BJ (cell line): ENCODE results near the gene MPRIP. TPM values are rescaled to one million over a fixed set of nuclear protein-coding genes. Genes with fewer than 3 reads are reported as not detected.

ENCODE experiments used
- CTCF ChIA-PET: fragments of 350-600 bp; formaldehyde crosslinking; extraction: SDS; loops from one replicate; lab custom pipeline; 2021; ENCODE audit warnings: antibody characterized with exemption, inconsistent platforms; lab: Yijun Ruan, JAX
- POLR2A ChIA-PET: fragments of 300-600 bp; sonication (Branson Sonifier 250); formaldehyde crosslinking; extraction: SDS; loops from one replicate; lab custom pipeline; 2021; ENCODE audit warnings: antibody characterized with exemption; lab: Charles Lee
- DNase-seq: peaks from one replicate; pipeline ENCODE4 v3.0.0-alpha.2; 2011; ENCODE audit warnings: low read depth
- H3K27me3 ChIP-seq: 2 replicates; pipeline ENCODE4 v1.6.0; 2011; ENCODE audit warnings: low read length; ENCODE audit not compliant: control insufficient read depth, insufficient read depth
- H3K36me3 ChIP-seq: 2 replicates; pipeline ENCODE4 v1.5.1; 2011; ENCODE audit warnings: low read length; ENCODE audit not compliant: control insufficient read depth, insufficient read depth
- H3K4me3 ChIP-seq: 2 replicates; pipeline ENCODE4 v1.5.1; 2011; ENCODE audit warnings: low read depth, mild to moderate bottlenecking, control low read depth, low read length
- polyA plus RNA-seq: library from polyadenylated mRNA; depleted of rRNA; stranded (reverse); fragments of >200 nt; gene quantifications from 2 replicates; pipeline ENCODE4 v1.2.3, GENCODE V29; 2011
- TF ChIP-seq, protein P1 (sequence below): IDR thresholded peaks from 2 replicates; pipeline ENCODE4 v1.5.1; 2011; ENCODE audit warnings: low read depth, mild to moderate bottlenecking, control low read depth, inconsistent platforms, low read length, moderate library complexity; ENCODE audit not compliant: insufficient read depth

Gene MPRIP
- polyA plus RNA-seq, 1 experiment, result 149 TPM

DNA sequence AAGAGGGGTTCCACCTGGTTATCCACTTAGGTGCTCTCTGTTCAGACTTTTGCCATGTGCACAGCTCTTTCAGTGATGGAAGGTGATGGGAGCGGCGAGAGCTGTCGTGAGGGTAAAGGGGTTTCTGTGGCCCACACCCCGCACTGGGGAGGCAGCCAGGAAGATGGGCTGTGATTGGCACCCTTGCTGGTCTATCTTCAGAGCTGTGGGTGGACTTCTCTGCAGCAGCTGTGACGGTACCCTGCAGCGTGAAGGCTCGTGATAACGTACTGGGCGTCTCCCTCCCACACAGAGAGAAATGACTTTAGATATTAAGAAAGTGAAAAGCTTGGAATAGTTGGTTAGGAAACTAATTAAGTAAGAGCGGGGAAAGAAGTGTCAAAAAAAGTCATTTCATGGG lies 45.8 kb downstream of the MPRIP start:
- CTCF ChIA-PET, result interaction anchor here (1.6 kb wide), 1 partner anchor 9 kb away, joined by 6 read pairs; no protein-coding TSS in a partner anchor
- TF ChIP-seq, protein P1, sequence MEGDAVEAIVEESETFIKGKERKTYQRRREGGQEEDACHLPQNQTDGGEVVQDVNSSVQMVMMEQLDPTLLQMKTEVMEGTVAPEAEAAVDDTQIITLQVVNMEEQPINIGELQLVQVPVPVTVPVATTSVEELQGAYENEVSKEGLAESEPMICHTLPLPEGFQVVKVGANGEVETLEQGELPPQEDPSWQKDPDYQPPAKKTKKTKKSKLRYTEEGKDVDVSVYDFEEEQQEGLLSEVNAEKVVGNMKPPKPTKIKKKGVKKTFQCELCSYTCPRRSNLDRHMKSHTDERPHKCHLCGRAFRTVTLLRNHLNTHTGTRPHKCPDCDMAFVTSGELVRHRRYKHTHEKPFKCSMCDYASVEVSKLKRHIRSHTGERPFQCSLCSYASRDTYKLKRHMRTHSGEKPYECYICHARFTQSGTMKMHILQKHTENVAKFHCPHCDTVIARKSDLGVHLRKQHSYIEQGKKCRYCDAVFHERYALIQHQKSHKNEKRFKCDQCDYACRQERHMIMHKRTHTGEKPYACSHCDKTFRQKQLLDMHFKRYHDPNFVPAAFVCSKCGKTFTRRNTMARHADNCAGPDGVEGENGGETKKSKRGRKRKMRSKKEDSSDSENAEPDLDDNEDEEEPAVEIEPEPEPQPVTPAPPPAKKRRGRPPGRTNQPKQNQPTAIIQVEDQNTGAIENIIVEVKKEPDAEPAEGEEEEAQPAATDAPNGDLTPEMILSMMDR, result no peak
- POLR2A ChIA-PET, result no interaction called here
- DNase-seq, result no peak
- H3K4me3 ChIP-seq, result no peak overlapping the region
- peaks cover 26% of the 10 kb centered on the region for H3K36me3 ChIP-seq
- no peaks in the 10 kb centered on the region for H3K27me3 ChIP-seq

DNA sequence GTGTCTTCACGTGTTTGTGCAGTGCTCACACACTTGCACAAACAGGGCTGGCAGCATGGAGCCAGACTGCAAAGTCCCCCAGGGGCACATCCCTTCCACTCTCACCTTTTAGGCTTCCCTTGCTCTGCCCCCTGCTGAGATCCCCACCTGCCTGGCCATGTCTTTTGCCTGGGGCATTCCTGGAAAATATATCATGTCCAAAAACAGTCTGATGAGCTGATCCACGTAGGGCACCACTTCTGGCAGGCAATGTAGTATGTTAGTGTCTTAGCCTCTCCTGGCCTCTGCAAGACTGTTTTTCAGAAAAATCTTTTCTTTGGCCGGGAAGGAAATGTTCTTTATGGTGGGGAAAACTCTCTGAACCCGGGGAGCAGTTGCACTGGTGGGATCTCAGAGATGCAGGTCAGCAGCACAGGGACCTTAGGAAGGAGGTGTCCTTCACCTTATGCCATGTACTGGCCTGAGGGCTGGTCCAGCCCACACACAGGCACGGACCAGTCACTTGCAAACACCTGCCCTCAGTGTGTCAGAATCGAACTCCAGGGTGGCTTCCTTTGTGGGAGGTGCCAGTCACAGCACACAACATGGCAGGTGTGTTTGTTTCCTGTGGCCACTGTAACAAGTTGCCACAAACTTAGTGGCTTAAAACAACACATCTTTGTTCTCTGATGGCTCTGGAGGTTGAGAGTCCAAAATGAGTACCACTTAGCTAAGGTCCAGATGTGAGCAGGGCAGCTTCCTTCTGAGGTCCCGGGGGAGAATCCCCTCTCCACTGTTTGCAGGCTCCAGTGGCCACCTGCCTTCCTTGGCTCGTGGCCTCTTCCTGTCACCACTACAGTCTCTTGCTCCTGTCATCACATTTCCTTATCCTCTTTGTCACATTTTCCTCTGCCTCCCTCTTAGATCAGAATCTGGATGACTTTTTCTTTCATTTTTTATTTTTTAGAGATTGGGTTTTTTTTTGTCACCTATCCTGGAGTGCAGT lies 46.6 kb downstream of the MPRIP start:
- no peak for DNase-seq
- ChIA-PET POLR2A (no interaction called here), CTCF (interaction anchor here (1.6 kb wide), 1 partner anchor 8 kb away, joined by 6 read pairs; no protein-coding TSS in a partner anchor)
- Histone ChIP-seq H3K27me3 (no peaks in the 10 kb centered on the region), H3K36me3 (peaks cover 24% of the 10 kb centered on the region), H3K4me3 (no peak overlapping the region)
- TF ChIP-seq, protein P1, result no peak

DNA sequence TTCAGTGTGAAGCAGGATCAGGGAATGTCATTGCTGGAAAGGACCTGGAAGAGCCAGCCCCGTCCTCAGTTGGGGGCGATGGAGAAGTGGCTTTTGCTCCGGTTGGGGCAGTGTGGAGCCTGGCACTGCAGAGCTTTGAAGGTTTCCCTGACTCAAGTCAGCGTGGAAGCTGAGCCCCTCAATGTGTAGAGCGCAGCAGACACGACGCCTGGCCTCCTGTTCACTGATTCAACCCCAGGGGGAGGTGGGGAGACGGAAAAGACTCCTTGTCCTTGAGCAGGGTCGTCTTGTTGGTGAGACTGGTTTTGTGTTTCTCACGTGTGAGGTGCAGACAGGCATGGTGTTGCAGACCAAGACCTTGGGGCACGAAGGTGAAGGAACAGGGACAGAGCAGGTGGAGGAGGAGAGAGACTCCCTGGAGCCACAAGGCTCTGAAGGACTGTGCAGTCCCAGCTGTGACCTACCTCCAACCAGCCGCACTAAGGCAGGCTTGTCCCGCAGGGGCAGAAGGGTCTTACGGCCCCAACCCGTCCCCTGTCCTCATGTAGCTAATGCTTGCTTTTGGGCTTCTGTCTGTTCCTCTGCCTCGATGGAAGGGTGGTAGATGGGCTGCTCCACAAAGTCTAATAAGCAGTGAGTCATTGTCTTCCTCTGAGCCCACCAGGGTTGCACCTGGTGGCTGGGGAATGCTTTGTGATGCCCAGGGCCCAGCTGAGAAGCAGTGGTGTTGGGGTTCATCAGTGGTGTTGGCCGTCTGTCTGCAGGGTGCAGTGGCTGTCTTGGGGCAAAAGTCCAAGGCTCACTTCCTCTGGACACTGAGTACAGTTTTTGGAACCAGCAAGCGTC lies 47.8 kb downstream of the MPRIP start:
- H3K36me3 ChIP-seq, result peaks cover 19% of the 10 kb centered on the region

DNA sequence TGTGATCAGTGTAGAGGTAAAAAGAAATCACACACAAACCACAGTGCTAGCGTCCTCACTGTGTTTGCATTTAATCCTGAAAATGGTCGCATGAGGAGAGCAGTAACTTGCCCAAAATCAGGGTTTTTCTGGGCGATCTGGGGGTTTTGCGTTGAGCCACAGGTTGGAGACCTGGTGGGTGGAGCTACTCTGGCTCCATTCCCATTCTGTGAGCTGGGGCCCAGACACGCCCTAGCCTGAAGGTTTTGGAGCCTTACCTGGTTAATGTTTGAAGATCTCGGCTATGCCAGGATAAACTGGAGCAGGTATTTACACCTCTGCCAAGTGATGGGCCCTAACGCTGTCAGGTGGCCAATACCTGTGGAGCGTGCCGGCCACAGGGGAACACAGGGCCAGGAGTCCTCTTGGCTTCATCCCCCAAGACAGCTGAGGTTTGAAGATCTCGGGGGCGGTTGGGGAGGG lies 48.4 kb downstream of the MPRIP start:
- DNase-seq, result no peak
- ChIA-PET POLR2A (no interaction called here), CTCF (no interaction called here)
- no peak overlapping the region for H3K4me3 ChIP-seq
- peaks cover 19% of the 10 kb centered on the region for H3K36me3 ChIP-seq
- TF ChIP-seq, protein P1, result no peak
- no peaks in the 10 kb centered on the region for H3K27me3 ChIP-seq

More for the DNA sequence above, 47.8 kb downstream of the MPRIP start:
- TF ChIP-seq, protein P1, result no peak
- no peak for DNase-seq
- H3K4me3 ChIP-seq, result no peak overlapping the region
- CTCF ChIA-PET, result no interaction called here
- H3K27me3 ChIP-seq, result no peaks in the 10 kb centered on the region
- POLR2A ChIA-PET, result no interaction called here
